Hair follicle dermal papilla cell (primary cell): ENCODE measurements around the gene SLC22A14. TPM values are rescaled to one million over a fixed set of nuclear protein-coding genes. Genes with fewer than 3 reads are reported as not detected.

Experiments
- small RNA-seq: library from RNA; depleted of rRNA; stranded (forward); fragments of <200 nt; gene quantifications from one replicate; pipeline ENCODE3, GENCODE V24; 2012
- total RNA-seq: library from RNA; depleted of rRNA; stranded (reverse); fragments of >200 nt; gene quantifications from 2 replicates; pipeline ENCODE4 v1.2.3, GENCODE V29; 2012

SLC22A14 gene, protein sequence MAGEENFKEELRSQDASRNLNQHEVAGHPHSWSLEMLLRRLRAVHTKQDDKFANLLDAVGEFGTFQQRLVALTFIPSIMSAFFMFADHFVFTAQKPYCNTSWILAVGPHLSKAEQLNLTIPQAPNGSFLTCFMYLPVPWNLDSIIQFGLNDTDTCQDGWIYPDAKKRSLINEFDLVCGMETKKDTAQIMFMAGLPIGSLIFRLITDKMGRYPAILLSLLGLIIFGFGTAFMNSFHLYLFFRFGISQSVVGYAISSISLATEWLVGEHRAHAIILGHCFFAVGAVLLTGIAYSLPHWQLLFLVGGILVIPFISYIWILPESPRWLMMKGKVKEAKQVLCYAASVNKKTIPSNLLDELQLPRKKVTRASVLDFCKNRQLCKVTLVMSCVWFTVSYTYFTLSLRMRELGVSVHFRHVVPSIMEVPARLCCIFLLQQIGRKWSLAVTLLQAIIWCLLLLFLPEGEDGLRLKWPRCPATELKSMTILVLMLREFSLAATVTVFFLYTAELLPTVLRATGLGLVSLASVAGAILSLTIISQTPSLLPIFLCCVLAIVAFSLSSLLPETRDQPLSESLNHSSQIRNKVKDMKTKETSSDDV
- total RNA-seq = 0.16 and 0.49 TPM in 2 replicates

GRCh38 chr3:38281895-38282686 lies at the start of gene SLC22A14:
Gene SLC22A14, plus strand, starts transcription at chr3:38282294. Its CDS starts 23,733 bp downstream, at chr3:38306027.

GRCh38 chr3:38265604-38266307 lies 16.3 kb upstream of the SLC22A14 start, which contains the start of gene SLC22A13:
Gene SLC22A13, plus strand, starts transcription at chr3:38265812. Its CDS starts 49 bp downstream, at chr3:38265861.

DNA sequence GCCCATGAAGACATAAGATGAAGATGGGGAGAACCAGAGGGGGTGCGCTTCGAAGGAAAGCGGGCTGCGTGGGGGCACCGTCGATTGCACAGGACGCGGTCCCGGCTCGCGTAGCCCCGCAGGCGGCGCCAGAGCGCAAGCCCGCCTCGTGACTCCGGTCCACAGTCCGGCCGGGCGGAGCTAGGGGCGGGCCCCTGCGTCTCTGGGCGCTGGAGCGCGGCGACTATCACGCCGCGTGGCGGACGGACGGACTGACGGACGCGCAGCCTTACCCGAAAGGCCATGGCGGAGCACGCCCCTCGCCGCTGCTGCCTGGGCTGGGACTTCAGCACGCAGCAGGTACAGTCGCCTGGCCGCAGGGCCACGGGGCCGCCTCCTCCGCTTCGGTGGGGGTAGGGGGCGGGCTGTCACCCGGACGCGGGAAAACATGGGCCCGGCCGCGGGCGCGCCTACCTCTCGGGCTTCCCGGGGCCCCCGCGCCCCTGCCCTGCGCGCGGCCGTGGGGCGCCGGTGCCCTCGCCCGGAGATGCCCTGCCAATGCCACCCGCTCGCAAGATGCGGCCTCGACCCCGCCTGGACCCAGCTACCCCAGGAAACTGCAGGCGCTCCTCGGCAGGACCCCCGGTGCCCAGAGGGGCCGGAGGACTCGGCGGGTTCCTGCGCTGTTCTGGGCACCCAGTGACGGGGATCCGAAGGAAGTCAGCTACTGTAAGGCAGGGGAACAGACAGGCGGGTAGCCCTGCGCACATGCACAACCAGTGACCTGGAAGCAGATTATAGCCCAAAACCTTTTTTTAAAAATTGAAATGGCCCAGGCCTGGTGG lies 64.7 kb downstream of the SLC22A14 start, which contains the start of gene XYLB:
TSS of gene XYLB (plus strand) at position 199 of the 824 bp plus-strand sequence. CDS start at position 283, 84 bp downstream.

Small RNA genes lying within 50 kb of the gene (small RNA-seq; reads per million reads assigned to genes)
- gene RNU6-235P = not detected

Other genes starting within 250 kb of the SLC22A14 start
- gene DLEC1, start 243.1 kb upstream of the SLC22A14 start, total RNA-seq = under 0.01 and 0.16 TPM in 2 replicates
- gene ACAA1, start 145.2 kb upstream of the SLC22A14 start, total RNA-seq = 19.4 and 22.9 TPM in 2 replicates
- 15.3 and 19.6 TPM in 2 replicates for gene MYD88, start 143.6 kb upstream of the SLC22A14 start, total RNA-seq
- gene OXSR1, start 116.8 kb upstream of the SLC22A14 start, total RNA-seq = 53.2 and 56.1 TPM in 2 replicates
- gene SLC22A13, start 16.5 kb upstream of the SLC22A14 start, total RNA-seq = 0.24 and 0.97 TPM in 2 replicates
- gene XYLB, start 64.5 kb downstream of the SLC22A14 start, total RNA-seq = 6.2 and 13.5 TPM in 2 replicates
- gene ACVR2B, start 171.6 kb downstream of the SLC22A14 start, total RNA-seq = 2.9 and 3.6 TPM in 2 replicates
- 9.5 and 11.8 TPM in 2 replicates for gene EXOG, start 214.0 kb downstream of the SLC22A14 start, total RNA-seq